HG03280 (cell line): ENCODE data around the gene ADGRB3.

ENCODE experiments used
- ATAC-seq: cut with Tn5 transposase; IDR thresholded peaks from one replicate; pipeline ENCODE4 v1.9.1; 2021; ENCODE audit warnings: mild to moderate bottlenecking, moderate library complexity; ENCODE audit not compliant: unreplicated experiment

The ADGRB3 gene

DNA sequence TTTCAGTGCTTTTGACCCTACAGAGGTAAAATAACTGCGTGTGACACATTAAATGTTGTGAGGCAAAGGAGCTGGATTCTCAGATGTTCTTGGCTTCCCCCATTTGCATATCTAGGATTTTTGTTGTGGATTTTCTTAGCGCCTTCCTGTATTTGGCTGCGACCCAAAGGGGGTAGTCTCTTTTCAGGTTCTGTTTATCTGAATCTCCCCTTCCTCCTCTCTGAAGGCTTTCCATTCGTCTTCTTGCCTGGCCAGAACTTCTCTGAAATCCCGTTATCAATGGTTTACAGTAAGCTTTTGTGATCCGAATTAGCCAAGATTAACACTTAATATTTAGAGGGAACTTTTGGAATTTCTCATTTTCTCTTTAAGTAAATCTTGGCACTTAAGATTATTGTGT, 60.8 kb downstream of the ADGRB3 start:
- ATAC-seq = no peak

DNA sequence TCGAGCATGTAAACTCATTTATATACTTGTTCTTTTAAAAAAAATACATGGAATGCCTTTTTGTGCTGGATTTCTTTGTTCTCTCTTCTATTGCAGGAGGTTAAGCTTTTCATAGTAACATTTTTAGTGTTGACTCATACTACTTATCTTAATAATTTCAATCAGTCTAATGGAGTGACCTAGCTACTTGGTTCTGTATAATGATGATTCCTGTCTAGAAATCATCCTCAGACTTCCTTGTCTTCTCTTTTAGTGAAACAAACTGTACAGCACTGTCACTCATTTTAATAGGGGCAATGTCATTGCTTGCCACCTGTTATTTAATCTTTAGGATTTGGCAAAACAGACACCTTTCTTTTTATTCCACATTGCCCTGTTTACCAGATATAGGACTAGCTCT, 62.3 kb downstream of the ADGRB3 start:
- no peak for ATAC-seq

DNA sequence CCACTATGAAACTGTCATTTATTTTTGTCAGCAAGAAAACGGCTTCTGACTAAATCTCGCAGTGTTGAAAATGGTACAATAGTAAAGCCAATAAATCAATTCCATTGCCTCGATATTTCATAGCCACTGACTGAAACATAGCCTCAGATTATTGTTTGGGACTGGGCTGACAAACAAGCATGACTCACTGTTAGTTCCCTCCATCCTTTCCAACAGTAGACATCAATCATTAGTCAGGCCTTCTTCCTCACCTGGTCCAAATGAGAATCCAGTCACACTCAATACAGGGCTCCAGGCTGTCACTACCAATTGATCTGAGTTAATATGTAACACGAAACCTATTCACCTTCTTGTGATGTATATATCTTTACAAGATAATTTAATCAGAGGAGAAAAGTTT, 66.1 kb downstream of the ADGRB3 start:
- no peak for ATAC-seq

DNA sequence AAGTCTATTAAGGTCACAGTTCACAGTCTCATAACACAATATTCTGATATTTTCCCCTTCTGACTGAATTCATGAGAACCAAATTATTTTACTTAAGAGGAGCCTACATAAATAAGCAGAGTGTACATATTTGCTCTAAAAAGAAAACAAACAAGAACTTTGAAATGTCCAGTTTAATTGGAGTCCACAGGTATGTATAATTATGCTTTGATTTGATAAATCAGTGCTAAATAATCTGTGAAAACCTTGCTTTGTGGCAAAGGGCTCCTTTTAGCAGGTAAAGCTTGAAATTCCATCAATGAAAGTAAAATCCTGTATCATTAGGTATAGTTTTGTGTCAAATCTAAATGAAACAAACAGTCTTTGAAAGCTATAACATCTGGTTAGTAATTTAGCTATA, 69.4 kb downstream of the ADGRB3 start:
- no peak for ATAC-seq

DNA sequence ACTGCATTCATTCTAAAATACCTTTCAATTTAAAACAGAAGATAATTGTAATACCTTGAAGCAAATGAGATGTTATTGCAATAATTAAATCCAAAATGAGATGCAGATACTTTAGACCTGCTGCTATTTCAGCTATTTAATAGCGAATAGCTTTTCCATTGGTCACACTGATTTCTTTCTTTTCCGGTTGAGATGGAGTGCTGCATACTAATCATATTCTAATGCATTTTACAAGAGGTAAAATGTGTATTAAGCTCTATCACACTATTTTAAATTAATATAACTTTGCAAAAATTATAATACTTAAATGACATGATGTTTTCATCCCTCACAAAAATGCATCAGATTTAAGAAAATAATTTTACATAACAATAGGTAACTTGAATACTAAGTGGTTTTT, 74.0 kb downstream of the ADGRB3 start:
- no peak for ATAC-seq

DNA sequence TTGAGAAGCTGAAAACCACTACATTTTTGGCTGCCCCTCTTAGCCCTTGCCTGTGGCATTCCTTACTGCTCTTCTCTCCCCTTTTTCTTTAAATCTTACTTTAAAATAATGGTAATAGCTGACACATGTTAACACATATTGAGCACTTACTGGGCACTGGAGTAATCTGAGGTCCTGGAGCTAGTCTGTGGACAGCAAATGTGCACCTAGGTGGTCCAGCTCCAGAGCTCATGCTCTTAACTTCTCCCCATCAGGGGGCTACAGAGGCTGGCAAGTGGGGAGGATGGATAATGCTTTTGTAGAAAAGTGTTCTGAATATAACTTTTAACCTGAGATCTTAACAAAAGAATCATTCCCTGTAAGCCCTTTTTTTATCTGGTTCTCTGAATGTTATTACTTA, 74.8 kb downstream of the ADGRB3 start:
- ATAC-seq = no peak

DNA sequence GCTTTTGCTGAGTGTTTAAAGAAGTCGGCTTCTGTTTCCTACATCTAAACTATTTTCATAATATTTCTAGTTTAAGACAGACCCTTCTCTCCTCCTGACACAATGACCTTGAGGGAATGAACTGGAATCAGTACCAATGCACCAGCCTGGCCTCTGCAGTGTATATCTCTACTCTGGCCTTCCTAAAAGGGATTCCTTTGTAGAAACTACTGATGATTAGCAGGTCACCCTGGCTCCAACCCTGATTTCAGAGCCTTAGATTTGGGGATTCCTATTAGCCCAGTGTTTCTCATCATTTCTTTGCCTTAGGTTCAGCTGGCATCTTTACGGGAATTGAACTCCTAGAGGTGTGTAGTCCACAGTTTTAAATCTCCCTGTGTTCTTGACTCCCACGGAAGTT, 75.4 kb downstream of the ADGRB3 start:
- no peak for ATAC-seq

DNA sequence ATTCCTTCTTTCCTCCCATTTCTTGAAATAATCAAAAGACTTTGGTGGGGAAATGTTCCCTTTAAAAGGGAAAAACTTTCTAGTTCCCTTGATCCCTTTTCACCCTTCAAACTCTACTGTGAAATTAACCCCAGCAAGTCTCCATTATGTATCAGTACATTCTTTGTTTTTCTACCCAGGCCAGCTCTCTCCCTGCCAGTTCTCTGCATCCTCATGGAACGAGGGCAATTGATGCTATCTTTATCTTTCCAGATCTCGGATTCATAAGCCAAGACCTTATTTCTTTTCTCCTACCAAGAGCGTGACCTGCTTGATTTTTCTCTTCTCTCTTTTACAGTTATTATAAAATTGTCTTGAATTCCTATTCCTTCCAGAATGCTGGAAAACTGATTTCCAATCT, 75.8 kb downstream of the ADGRB3 start:
- ATAC-seq = no peak

DNA sequence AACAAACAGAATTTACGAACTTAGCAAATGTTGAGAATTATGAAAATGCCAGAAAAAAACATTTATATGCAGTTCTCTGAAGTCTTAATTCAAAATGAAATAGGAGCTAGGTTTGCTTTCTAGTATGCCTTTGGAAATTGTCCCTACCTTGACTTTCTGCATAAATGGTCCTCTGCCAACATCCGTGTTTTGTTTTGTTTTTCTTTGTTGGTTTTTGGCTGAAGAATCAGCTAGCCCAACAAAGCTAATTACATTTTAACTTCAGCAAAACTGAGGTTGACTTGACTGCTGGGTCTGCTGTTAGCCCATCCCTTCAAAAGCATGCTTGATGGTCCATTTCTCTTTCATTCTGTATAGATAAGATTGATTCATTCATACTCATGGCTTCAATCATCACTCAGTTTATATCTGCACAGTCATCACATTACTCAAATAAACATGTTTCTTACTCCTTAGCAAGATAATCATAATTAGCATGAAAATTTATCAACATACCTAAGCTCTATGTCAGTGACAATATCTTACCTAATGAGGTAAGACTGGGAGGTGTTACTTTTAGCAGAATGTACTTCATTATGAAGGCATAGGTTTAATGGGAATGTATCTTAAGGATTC, 76.4 kb downstream of the ADGRB3 start:
- ATAC-seq = no peak

DNA sequence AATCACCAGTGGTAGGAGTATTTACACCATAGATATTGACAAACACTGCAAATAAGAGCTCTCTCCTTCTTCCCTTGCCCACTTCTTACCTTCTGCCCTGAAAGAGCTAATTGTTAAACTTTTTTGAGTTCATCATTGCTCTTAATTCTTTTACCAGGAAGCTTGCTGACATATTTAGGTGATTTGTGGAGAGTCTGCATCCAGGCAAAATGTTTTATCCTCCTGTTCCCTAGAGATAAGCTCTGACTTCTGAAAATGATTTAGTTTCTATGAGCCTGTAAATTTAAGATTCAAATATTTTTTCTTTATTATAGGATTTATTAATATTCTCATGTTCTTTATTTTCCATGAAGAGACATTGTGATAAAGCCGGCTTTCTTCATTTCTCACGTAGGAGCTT, 81.5 kb downstream of the ADGRB3 start:
- no peak for ATAC-seq

DNA sequence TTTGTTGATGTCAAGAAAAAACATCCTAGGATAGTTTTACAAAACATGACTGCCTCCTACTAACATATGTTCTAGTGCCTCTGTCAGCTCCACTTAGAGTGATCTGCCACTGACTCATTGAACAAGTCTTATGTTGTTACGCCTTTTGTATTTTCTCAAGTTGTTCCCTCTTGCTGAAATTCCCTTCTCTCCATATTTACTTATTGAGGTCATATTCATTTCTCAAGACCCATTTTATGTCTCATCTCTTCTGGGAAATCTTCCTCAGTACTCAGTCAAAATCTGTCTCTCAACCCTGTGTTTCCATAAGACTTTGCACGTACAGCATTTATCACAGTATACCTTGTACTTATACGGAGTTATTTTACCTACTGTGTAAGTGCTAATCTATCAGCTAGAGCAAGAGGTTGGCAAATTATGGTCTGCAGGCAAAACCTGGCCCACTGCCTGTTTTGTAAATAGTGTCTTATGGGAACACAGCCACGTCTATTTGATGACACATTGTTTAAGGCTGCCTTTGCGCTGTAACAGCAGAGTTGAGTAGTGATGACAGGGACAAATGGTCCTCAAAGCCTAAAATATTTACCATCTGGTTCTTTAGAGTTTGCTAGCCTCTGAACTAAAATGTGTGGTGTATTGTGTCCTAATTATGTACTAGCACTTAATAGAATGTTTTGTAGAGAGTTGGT, 83.4 kb downstream of the ADGRB3 start:
- no peak for ATAC-seq

DNA sequence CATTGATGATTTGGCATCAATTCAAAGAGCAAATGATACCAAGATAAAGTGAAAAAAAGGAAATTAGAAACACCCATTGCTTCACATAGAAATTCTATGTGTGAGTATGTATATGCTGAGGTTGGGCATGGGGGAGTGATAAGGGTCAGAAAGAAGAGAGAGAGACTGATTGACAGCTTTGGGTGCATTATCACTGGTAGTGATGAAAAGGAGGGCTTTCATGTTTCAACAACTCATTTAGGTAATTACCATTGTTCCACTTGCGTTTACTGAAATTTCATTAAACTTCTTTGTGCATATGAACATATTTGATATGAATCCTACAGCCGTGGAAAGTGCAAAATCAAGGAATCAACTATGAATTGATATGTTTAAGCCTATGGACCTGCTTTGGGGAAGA, 84.7 kb downstream of the ADGRB3 start:
- no peak for ATAC-seq

DNA sequence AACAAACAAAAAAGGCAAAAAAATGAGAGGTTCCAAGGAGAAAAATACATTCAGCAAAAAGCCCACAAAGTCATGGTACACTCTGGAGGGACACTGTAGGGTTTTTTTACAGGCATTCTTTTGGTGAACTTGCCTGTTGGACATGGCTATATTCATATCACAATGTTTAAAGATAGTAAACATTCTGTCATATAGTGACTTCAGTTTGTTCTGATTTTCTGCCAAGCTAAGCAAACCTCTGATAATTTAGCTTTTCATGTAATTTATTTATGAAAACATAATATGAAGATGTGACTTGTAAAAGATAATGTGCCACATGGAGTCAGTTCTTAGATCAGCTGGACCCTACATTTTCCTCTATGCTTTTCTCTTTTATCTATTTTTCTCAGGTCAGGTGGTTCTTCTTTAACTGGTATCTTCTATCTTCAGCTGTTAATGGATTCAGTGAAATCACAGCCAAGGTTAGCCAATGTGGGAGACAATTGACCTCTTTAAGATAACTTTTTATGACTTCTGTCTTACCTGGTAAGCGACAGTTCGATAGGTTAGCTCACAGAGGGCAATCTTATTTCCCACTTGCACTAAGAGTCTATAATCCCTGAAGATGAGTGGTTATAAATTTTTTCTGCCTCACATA, 87.9 kb downstream of the ADGRB3 start:
- ATAC-seq = no peak

DNA sequence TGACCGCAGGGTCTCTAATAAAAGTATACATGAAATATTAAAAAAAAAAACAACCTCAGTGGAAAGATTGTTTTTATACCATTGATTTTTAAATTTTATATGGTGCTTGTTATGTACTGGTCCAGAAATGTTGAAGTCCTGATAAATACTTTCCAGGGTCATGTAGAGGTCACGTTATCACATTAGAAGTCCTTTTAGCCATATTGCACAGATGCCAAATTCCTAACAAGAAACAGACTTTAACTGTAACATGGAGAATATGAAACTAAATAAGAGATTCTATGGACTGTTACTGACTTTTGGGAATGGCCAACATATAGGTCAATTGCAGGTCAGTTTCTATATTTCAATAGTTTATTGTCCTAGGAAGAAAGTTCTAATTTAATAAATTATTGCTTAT, 89.0 kb downstream of the ADGRB3 start:
- ATAC-seq = no peak

DNA sequence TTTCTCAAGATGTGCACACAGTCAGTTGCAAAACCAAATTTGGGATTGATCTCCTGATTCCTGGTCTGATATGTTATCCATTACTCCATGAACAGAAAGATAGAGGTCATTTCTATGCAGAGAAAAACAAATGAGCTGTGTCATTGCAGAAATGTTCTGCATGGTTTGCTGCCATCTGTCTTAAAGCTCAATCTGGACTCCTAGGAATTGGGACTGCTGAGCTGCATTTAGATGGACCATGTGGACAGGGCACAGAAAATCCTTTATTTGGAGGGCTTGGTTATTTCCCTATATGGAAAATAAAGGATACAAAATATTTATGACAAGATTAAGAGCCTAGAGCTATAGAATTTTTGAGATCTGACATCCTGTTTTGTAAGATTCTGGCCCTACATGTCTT, 91.3 kb downstream of the ADGRB3 start:
- no peak for ATAC-seq

DNA sequence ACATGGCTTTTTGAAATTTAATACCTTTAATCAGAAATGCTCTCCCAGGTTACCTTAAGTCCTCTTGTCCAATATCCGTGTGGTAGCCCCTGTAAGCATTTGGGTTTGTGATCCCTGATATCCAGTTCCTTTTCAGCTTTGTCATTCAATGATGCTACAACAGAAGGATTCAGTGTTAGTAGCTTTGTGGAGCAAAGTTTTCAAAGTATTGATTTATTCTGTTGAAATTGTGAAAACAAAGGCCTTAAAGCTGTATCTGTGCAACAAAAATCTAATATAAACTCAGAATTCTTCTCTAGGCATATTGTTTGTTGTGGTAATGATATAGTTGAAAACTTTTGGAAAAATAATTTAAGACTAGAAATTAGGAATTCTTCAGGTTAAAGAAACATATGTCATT, 91.9 kb downstream of the ADGRB3 start:
- ATAC-seq = no peak

DNA sequence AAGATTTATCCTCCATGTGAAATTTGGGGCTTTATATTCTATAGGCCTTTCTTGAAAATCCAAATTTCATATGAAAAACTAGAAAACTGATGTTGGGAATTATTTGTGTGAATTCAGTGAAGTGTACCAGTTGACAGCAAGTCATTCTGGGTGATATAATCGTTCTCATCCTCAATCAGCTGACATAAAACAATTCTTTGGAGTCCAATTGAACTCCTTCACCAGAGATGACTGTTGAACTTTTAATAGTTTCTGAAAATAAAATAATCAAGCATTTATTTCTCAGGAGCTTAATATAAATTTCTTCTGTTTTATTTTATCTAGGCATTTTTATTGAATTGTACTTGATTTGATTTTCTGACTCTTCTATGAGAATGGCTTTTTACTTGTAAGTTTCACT, 92.6 kb downstream of the ADGRB3 start:
- ATAC-seq = no peak

DNA sequence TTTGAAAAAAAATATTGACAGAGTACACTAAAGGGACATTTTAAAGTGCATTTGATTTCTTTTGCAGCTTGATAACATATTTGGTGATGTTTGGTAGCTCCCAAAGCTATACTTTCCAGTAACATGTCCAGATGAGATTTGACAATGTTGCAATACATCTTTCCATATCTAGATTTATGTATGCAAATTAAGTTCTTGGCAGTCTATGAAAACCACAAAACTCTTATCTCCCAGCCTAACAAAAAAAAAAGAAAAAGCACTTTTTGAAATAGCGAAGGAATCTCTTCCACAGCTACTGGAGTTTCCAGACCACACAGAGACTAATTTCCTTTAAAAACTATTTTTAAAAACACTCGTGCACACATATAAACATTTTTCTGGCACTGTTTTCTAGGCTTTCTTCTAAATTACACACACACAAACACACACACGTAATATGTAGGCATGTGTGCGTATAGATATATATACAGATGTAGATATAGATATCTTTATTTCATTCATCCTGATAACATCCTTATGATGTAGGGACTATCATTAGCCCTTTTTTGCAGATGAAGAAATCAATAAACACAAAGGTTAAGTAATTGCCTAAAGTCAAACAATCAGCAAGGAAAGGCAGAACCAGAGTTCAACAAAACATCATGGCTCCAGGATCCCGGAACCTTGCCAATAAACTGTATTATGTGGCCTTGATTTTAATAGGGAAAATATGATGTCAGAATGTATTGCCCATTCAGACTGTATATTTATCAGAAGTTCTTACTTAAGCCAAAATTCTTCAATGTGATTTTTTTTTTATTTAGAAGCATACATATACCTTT, 93.3 kb downstream of the ADGRB3 start:
- no peak for ATAC-seq

DNA sequence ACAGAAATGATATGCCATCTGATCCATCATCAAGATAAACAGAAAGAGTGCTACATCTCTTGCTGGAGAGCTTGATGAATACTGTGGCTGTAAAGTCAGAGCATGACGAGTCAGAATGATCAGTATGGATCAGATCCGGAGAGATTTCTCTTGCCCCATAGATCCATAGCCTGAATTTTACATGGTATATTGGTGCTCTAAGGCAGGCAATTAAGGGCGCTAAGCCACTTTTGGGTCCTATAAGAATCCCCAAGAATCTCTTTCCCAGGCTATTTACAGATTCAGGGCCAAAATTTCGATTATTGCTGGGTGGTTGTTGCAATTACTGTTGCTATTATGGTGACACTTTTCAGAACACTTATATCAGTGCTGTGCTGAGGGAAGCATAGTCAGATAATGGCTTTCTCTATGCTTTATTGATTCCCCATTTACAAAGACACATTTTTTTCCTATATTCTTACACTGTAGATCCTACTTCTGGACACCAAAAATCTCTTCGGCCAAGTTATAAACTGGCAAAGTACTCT, 94.4 kb downstream of the ADGRB3 start:
- no peak for ATAC-seq

DNA sequence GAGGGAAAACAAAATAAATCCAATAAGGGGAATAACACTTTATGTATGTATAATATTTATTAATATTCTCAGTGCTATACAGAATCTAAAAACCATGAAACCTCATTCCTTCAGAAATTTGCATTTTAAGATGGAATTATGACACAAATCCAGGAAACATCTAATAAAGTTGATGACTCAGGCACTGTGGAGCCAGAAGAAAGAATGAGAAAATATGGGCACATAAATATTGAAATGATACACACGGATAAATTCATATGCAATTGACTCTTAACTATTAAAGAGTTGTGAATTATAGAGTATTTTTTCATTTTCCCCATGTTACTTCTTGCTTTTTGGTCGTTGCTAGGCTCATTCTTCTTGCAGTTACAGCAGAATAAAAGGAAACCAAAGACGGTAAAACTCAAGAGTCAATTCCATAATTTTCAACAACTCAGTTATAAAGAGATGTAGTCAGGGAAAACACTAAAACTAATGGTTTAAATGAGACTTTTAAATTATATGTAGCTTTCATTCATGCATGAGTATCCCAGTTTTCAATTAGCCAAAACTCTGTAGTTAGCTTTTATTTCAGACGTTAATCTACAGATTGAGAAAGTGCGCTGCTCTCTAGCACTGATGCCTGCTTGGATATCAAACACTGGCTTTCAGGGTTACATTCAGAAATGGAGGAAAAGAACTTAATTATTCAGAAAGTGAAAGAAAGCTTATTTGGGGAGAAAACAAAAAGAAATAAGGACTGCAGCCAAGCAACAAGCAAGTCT, 95.4 kb downstream of the ADGRB3 start:
- ATAC-seq = no peak

DNA sequence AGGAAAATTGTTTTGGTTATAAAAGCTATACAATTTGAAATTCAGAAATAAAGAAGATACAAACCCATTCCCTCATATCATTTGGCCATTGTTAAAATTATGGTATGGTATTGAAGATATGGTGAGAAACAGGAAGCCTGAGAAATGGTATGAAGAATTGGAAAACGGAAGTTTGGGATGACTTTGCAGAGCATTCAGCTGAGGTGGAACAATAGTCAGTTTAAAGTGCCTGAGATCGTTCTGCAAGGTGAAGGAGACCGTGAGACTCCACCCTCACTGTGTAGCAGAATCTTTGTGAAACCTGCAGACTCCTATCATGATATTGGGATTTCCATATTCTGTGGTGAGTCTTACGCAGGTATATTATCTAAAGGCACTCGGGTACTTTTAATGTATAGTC, 97.3 kb downstream of the ADGRB3 start:
- ATAC-seq = no peak
